Measurements from ENCODE around the gene MAPK8.

The MAPK8 gene

GRCh38 chr10:48475943-48476278, 169.4 kb downstream of the MAPK8 start:
- DNase-seq (ENCODE audit: low read depth in 2 of 2), result no peak

DNA sequence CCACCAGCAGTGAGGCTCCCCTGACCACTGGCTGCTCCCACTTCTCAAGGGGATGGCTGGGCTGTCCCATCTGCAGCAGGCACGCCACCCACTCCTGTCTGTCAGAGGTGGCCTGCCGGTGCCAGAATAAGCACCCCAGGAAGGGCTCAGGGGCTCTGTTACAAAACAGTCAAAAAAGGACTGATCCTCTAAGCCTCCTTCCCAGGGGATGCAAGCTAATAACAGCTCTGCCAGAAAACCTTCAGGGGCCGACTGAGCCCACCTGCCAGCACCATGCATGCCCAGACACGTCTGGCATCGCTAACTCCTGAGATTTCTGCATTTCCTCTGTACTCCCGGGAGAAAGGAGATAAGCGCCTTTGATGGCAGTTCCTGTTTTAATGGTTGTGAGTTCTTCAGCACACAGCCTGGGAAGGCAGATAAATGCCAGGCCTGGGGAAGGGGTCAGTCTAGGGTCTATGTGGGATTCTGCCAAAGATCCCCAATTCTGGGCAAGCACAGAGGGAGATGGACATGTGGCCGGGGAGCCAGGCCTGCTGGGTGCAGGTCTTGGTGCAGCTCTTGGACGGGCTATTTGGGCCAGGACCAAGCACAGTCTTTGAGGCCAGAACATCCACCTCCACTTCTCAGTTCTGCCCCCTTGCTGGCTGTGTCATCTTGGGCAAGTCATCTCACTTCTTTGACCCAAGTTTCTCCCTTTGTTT, 170.0 kb downstream of the MAPK8 start:
- no peak for DNase-seq (ENCODE audit: low read depth in 2 of 2)

GRCh38 chr10:48477141-48477540, 170.7 kb downstream of the MAPK8 start:
- no peak for DNase-seq (ENCODE audit: low read depth in 2 of 2)

DNA sequence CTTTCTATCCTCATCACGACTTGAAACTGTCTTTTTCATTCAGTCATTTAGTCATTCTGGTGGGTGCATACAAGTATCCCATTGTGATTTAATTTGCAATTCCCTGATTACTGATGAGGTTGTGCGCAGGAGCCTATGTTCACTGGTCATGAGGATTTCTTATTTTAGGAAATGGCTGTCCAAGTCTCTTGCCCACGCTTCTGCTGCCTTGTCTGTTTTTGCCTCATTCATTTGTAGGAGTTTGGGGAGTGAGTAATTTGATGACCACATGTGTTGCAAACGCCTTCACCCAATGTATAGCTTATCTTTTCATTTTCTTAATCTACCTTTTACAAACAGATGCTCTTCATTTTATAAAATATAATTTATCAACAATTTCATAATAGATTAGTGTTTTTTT, 171.1 kb downstream of the MAPK8 start:
- no peak for DNase-seq (ENCODE audit: low read depth in 2 of 2)

- DNase-seq (ENCODE audit: low read depth in 2 of 2), result no peak
Measured at GRCh38 chr10:48478469-48478868, 172.0 kb downstream of the MAPK8 start.

DNA sequence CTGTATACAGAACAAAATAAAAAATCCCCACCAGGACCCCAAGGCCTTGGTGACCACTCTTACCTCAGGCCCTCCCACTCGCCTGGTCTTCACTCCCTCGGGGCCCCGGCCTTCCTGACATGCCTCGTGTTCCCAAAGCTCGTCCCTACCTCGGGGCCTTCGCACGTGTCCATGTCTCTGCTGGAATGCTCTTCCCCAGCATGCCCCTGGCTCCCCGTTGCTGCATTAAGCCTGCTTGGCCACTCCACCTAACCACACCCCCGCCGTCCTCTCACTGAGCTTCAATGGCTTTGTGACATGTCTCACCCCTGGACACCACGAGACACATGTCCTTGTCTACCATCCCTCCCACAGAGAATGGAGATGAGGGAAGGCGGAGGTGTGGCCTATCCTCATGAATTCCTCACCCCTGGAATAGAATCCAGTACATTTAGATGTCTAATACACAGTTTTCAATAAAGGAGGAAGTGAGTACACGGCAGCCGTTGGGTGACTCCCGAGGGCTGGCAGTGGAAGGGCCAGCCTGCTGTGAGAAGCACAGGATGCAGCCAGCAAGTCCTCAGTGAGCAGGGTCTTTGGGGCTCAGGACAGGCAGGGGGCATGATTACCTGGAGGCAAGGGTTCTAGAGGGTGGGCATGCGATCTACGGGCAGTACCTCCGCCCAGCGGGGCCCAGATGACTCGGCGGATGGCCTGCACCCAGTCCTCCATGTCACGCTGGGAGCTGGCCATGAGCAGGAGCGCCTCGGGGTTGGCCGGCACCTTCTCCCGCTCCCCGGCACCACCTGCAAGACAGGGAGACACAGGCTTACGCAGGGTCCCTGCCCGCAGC, 172.7 kb downstream of the MAPK8 start:
- no peak for DNase-seq (ENCODE audit: low read depth in 2 of 2)

DNA sequence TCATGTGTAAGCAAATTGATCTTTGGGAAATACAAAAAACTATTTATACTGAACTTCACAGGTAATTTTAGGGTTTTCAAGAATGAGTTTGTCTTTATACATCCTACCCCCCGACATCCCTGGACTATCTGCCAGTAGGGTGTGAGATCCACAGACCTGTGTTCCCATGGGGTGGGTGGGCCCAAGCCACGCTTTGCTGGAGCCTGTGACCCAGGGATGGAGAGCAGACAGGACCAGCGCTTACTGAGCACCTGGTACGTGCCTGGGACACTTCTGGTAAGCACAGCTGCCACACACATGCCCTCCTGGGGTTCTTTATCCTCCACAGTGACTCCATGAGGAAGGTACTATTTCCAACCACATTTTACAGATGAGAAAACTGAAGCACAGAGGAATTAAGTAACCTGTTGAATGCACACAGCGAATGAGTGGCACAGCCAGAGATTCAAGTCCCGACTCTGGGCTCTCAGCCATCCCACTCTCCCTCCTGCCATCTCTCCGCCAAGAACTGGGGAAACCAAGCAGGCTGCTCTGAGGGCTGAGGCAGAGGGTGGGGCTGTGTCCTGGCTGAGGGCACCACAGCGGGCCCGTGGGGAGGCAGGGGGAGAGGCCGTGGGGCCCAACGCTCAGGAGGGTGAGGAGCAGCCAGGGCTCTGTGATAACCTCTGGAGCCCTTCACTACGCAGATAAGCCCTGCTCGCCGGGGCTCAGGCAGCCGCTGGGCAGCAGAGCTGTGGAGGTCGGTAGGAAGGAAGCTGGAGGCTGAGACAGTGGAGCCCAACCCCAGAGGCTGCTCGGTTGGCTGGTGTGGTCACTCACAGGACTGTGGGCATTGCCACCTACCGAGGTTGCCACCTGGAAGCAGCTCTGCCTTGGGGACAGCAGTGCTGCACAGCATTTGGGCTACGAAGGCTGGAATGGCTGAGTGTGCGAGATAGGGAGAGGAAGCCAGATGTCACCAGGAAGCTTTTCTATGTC, 174.2 kb downstream of the MAPK8 start:
- DNase-seq (ENCODE audit: low read depth in 2 of 2), result no peak

DNA sequence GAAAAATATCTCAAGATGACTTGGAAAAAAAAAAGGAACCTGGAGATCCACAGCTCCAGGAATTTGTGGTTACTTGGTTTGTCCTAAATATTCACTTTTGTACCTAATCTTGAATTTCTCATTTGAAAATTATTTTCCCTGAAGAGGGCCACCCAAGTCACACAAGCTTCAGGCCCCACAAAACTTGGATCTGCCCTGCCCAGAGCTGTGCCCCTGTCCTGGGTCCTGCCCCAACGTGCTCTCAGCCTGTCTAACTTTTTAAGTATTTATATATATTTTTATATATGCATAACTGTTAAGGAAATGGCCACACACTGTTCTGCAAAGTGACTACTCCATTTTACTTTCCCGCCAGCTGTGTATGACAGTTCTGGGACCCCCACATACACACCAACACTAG, 174.9 kb downstream of the MAPK8 start:
- DNase-seq (ENCODE audit: low read depth in 2 of 2), result no peak

GRCh38 chr10:48482207-48482606, 175.7 kb downstream of the MAPK8 start:
- DNase-seq (ENCODE audit: low read depth in 2 of 2), result no peak

- DNase-seq (ENCODE audit: low read depth in 2 of 2), result no peak
Measured at GRCh38 chr10:48484911-48485310, 178.4 kb downstream of the MAPK8 start.

DNA sequence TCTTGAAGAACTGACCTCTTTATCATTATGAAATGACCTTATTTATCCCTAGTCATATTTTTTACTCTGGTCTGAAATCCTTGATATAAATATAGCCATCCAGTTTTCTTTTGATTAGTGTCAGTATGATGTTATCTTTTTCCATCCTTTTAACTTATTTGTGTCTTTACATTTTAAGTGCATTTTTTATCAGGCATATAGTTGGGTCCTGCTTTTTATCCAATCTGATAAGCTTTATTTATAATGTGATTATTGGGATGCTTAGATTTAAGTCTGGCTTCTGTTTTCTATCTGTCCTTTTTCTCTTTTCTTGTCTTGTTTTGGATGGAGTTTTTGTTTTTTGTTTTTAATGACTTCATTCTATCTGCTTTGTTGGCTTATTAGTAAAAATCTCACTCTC, 179.2 kb downstream of the MAPK8 start:
- DNase-seq (ENCODE audit: low read depth in 2 of 2), result no peak

DNA sequence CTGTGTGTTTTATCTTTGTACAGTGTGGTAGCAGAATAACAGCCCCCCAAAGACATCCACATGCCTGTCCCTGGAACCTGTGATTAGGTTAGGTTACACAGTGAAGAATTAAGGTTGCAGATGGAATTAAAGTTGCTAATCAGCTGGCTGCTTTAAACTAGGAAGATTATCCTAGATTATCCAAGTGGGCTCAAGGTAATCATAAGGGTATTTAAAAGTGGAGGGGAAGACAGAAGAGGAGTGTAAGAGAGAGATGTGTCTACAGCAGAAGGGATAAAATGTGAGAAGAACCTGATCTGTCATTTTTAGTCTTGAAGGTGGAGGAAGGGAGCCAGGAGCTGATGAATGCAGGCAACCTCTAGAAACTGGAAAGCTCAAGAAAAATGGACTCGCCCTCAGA, 180.8 kb downstream of the MAPK8 start:
- no peak for DNase-seq (ENCODE audit: low read depth in 2 of 2)

All from stimulated activated CD4-positive, alpha-beta T cell treated with anti-CD3 and anti-CD28 coated beads, Interleukin-1b, Interleukin-23, amount 100 ng/mL, for 4 hours (primary cell).